K562 (cell line): ENCODE results near the gene SMIM8. TPM values are rescaled to one million over a fixed set of nuclear protein-coding genes. Genes with fewer than 3 reads are reported as not detected.

Experiments used
- ATAC-seq: fragments of 200-7000 bp; cut with Tn5 transposase; 3 replicates; pipeline ENCODE4 v1.9.1; 2020; ENCODE audit warnings: moderate library complexity
- BruUV-seq: library from RNA; stranded (reverse); fragments of 400-500 nt; replicated peaks from 2 replicates; lab custom pipeline; 2021; lab: Mats Ljungman, UMichigan
- CTCF ChIA-PET: fragments of 300-600 bp; formaldehyde crosslinking; extraction: SDS; loops from one replicate; lab custom pipeline; 2021; ENCODE audit warnings: low intra/inter-chr PET ratio; lab: Yijun Ruan, JAX
- POLR2A ChIA-PET: fragments of 300-600, 350-650 bp; sonication (Branson Sonifier 250); formaldehyde crosslinking; extraction: SDS; loops from one replicate; lab custom pipeline; 2021; ENCODE audit warnings: antibody characterized with exemption, inconsistent platforms; lab: Yijun Ruan, JAX
- DNase-seq, 4 experiments: peaks; one replicate each; pipeline versions ENCODE4 v3.0.0 to v3.0.0-alpha.2; 2011 to 2018; ENCODE audit warnings: low spot score in 3 of 4, mixed read lengths in 3 of 4; ENCODE audit errors: extremely low read depth in 1 of 4
- FAIRE-seq: peaks from 2 replicates; lab custom pipeline; 2011; peaks lifted over from hg19 to GRCh38; lab: Jason Lieb, UNC
- H2AFZ ChIP-seq: 2 replicates; pipeline ENCODE4 v1.6.0; 2011; ENCODE audit warnings: low read depth, low read length, control low read depth, inconsistent platforms
- H3K27ac ChIP-seq: fragments of 200-600 bp; 3 replicates; pipeline ENCODE4 v1.8.0; 2011; ENCODE audit warnings: low read depth, mild to moderate bottlenecking, control low read depth, inconsistent platforms, low read length, moderate library complexity, mixed read lengths; ENCODE audit errors: extremely low read depth
- H3K27me3 ChIP-seq, 2 experiments: fragments of 300-600 bp in 1 of 2; 2 replicates in 1 of 2; 3 replicates in 1 of 2; pipeline versions ENCODE4 v1.6.0 to v1.8.0; 2011; ENCODE audit warnings: inconsistent platforms in 2 of 2, low read length in 2 of 2, mild to moderate bottlenecking in 1 of 2, mixed read lengths in 1 of 2, moderate library complexity in 1 of 2; ENCODE audit not compliant: control insufficient read depth in 2 of 2, insufficient read depth in 2 of 2
- H3K36me3 ChIP-seq: fragments of 300-600 bp; 3 replicates; pipeline ENCODE4 v1.8.0; 2011; ENCODE audit warnings: mild to moderate bottlenecking, low read length, inconsistent platforms; ENCODE audit not compliant: control insufficient read depth, insufficient read depth
- H3K4me1 ChIP-seq, 2 experiments: fragments of 200-600 bp in 1 of 2; replicated peaks in 1 of 2; 2 replicates in 1 of 2; 3 replicates in 1 of 2; pipeline versions ENCODE4 v1.5.1 to v1.8.0; 2011; ENCODE audit warnings: inconsistent platforms in 2 of 2, low read length in 2 of 2, mild to moderate bottlenecking in 1 of 2, mixed read lengths in 1 of 2, moderate library complexity in 1 of 2; ENCODE audit not compliant: control insufficient read depth in 2 of 2, insufficient read depth in 2 of 2
- H3K4me2 ChIP-seq: 2 replicates; pipeline ENCODE4 v1.6.1; 2011; ENCODE audit warnings: low read length, control low read depth, inconsistent platforms, mixed read lengths; ENCODE audit not compliant: insufficient read depth
- H3K4me3 ChIP-seq: fragments of 200-600 bp; sonication (generic), shearing (Covaris generic); 2 replicates; pipeline ENCODE4 v1.5.1; 2016; ENCODE audit warnings: control low read depth, inconsistent platforms
- H3K79me2 ChIP-seq: fragments of 200-600 bp; 3 replicates; pipeline ENCODE4 v1.8.0; 2011; ENCODE audit warnings: low read length, inconsistent platforms; ENCODE audit not compliant: control insufficient read depth, insufficient read depth
- H3K9ac ChIP-seq, 2 experiments: 2 replicates each; pipeline versions ENCODE4 v1.6.0 to v1.6.1; 2011; ENCODE audit warnings: low read depth in 2 of 2, low read length in 2 of 2, control low read depth in 1 of 2, inconsistent platforms in 1 of 2, mild to moderate bottlenecking in 1 of 2, mixed read lengths in 1 of 2; ENCODE audit not compliant: insufficient read depth in 1 of 2
- H3K9me1 ChIP-seq: one replicate; pipeline ENCODE4 v1.6.0; 2011; ENCODE audit warnings: inconsistent platforms, mild to moderate bottlenecking, low read length, moderate library complexity; ENCODE audit not compliant: control insufficient read depth, insufficient read depth
- H3K9me3 ChIP-seq: replicated peaks from 2 replicates; pipeline ENCODE4 v1.5.1; 2011; ENCODE audit warnings: low read depth, low read length, inconsistent platforms; ENCODE audit not compliant: control insufficient read depth, insufficient read depth
- H4K20me1 ChIP-seq: replicated peaks from 2 replicates; pipeline ENCODE4 v1.6.1; 2011; ENCODE audit warnings: low read length, inconsistent platforms, mixed read lengths; ENCODE audit not compliant: control insufficient read depth, insufficient read depth
- MEIS2 ChIP-seq: fragments of 450-650 bp; IDR thresholded peaks from 2 replicates; pipeline ENCODE4 v1.6.1; 2014; ENCODE audit warnings: mild to moderate bottlenecking; ENCODE audit not compliant: partially characterized antibody
- in situ Hi-C: fragments of 300-500 bp; cut with MboI; formaldehyde crosslinking; loops from 4 replicates; pipeline ENCODE4 v1.15.0; 2018; ENCODE audit warnings: inconsistent platforms, mixed read lengths
- intact Hi-C: fragments of 100-400 bp; cut with micrococcal nuclease; formaldehyde crosslinking; loops from 2 replicates; pipeline ENCODE4 v1.14.2; 2022
- polyA plus RNA-seq, 8 experiments: library from polyadenylated mRNA; depleted of rRNA in 4 of 8; stranded (reverse) in 5 of 8; unstranded in 3 of 8; fragments of >200 nt; fragmentation: Nextera tagmentation in 2 of 8; fragmentation: Illumina TruSeq in 1 of 8; extraction: Ambion mirVana in 2 of 8; extraction: Trizol in 1 of 8; gene quantifications; 2 replicates each; pipeline versions ENCODE4 v1.2.1 to v1.2.3, GENCODE V29; 2011 to 2014; ENCODE audit warnings: inconsistent platforms in 1 of 8, missing spikeins in 1 of 8
- total RNA-seq, 7 experiments: library from RNA; depleted of rRNA in 6 of 7; stranded (reverse); fragments of >200 nt in 6 of 7; fragmentation: Illumina TruSeq in 2 of 7; extraction: Trizol in 2 of 7; gene quantifications; 2 replicates each; pipeline versions ENCODE4 v1.2.1 to v1.2.3, GENCODE V29; 2011 to 2021; ENCODE audit warnings: low replicate concordance in 1 of 7
- TF ChIP-seq, protein P1 (sequence below): fragments of 450-650 bp; formaldehyde crosslinking; IDR thresholded peaks from 2 replicates; pipeline ENCODE4 v1.4.0; 2022; ENCODE audit warnings: missing genetic modification characterization
- TF ChIP-seq, protein P2 (sequence below), 2 experiments: IDR thresholded peaks in 1 of 2; conservative IDR thresholded peaks in 1 of 2; 2 replicates each; pipeline ENCODE4 v1.6.1; 2016; ENCODE audit warnings: low read depth in 2 of 2, mild to moderate bottlenecking in 1 of 2, missing compliant biosample characterization in 1 of 2, missing genetic modification characterization in 1 of 2, moderate library complexity in 1 of 2

The SMIM8 gene
- total and polyA plus RNA-seq, 9 of the 15 experiments (the other 6 are each of a cell fraction or from before 2014, with no cell fraction given), result 8.3 to 53.7 (median 15.1) TPM

DNA sequence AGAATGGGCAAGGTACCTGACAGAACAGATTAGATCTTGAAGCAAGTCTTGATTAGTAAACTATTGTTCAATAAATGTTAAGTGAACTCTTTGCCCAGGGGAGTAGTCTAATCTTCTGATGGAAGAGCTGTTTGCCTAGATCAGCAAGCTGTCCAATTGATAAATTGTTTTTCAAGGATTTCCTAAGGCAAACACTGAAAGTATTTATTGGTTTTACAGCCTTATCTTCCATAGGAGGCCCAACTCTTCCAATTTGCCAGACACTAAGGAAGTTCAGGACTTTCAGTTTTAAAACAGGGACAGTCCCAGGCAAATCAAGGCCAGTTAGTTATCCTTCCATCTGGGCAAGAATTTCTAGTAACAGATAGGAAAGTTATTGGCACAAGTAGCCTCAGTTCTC, 20.4 kb downstream of the SMIM8 start:
- Histone ChIP-seq H3K36me3 (no peaks in the 10 kb centered on the region; the same call in 2 of the 3 replicates), H3K9me1 (no peaks in the 10 kb centered on the region), H3K27ac (no peak overlapping the region), H3K4me2 (no peak overlapping the region), H4K20me1 (no peaks in the 10 kb centered on the region), H3K4me3 (no peak overlapping the region), H3K9ac (no peak overlapping the region), H3K79me2 (peaks cover 3% of the 10 kb centered on the region; the same call in 2 of the 3 replicates), H3K9me3 (no peaks in the 10 kb centered on the region), H3K4me1 (peaks cover 0 to 10% of the 10 kb centered on the region in 2 experiments; a peak in 1 of 5 replicates), H2AFZ (no peak overlapping the region), H3K27me3 (no peaks in the 10 kb centered on the region)
- no TSS peak for BruUV-seq
- FAIRE-seq, result no peak
- intact Hi-C loops, result no loop called here
- CTCF ChIA-PET, result no interaction called here
- ATAC-seq, result no peak
- no peak for DNase-seq
- in situ Hi-C loops, result no loop called here
- TF ChIP-seq, protein P1, sequence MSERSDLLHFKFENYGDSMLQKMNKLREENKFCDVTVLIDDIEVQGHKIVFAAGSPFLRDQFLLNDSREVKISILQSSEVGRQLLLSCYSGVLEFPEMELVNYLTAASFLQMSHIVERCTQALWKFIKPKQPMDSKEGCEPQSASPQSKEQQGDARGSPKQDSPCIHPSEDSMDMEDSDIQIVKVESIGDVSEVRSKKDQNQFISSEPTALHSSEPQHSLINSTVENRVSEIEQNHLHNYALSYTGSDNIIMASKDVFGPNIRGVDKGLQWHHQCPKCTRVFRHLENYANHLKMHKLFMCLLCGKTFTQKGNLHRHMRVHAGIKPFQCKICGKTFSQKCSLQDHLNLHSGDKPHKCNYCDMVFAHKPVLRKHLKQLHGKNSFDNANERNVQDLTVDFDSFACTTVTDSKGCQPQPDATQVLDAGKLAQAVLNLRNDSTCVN (CRISPR knock-in tag), result no peak
- peak; percentile 42 for TF ChIP-seq MEIS2
- TF ChIP-seq, protein P2, sequence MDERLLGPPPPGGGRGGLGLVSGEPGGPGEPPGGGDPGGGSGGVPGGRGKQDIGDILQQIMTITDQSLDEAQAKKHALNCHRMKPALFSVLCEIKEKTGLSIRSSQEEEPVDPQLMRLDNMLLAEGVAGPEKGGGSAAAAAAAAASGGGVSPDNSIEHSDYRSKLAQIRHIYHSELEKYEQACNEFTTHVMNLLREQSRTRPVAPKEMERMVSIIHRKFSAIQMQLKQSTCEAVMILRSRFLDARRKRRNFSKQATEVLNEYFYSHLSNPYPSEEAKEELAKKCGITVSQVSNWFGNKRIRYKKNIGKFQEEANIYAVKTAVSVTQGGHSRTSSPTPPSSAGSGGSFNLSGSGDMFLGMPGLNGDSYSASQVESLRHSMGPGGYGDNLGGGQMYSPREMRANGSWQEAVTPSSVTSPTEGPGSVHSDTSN (CRISPR knock-in tag; IDR thresholded peaks at IDR 0.05; ENCODE audit: low read depth), result no peak
- TF ChIP-seq, protein P2 (tag; conservative IDR thresholded peaks at IDR 0.05; ENCODE audit: low read depth), result peak; percentile 39
- POLR2A ChIA-PET, result no interaction called here
